Spinal cord (tissue), 10 donors: ENCODE measurements around the gene NFIA. TPM values are rescaled to one million over a fixed set of nuclear protein-coding genes. Genes with fewer than 3 reads are reported as not detected.

Experiments
- DNase-seq, 6 donors: peaks; one replicate each; pipeline versions ENCODE4 v3.0.0 to v3.0.0-alpha.2; 2013 to 2015; ENCODE audit warnings: low spot score in 6 of 6, low read depth in 4 of 6
- H3K27ac ChIP-seq: one replicate; pipeline ENCODE4 v1.5.1; 2013; ENCODE audit warnings: low read depth, low read length, control low read depth
- H3K27me3 ChIP-seq: one replicate; pipeline ENCODE4 v1.6.1; 2013; ENCODE audit warnings: low read length; ENCODE audit not compliant: control insufficient read depth, insufficient read depth
- H3K36me3 ChIP-seq: one replicate; pipeline ENCODE4 v1.6.1; 2013; ENCODE audit warnings: low read length; ENCODE audit not compliant: control insufficient read depth, insufficient read depth
- H3K4me1 ChIP-seq: one replicate; pipeline ENCODE4 v1.6.1; 2013; ENCODE audit warnings: low read length; ENCODE audit not compliant: control insufficient read depth, insufficient read depth
- H3K4me3 ChIP-seq: one replicate; pipeline ENCODE4 v1.5.1; 2013; ENCODE audit warnings: low read depth, low read length, control low read depth
- H3K9me3 ChIP-seq: one replicate; pipeline ENCODE4 v1.6.1; 2013; ENCODE audit warnings: low read length; ENCODE audit not compliant: control insufficient read depth, insufficient read depth
- WGBS: methylation state at CpG from one replicate; pipeline ENCODE4 v1.1.5; 2013; ENCODE audit warnings: missing lambda C conversion rate; ENCODE audit not compliant: insufficient coverage; 5-methylcytosine and 5-hydroxymethylcytosine counted together
- polyA plus RNA-seq, 2 donors: library from polyadenylated mRNA; unstranded; fragments of 120-200 nt; gene quantifications; one replicate each; pipeline ENCODE4 v1.2.1, GENCODE V29; 2013; ENCODE audit not compliant: insufficient read length in 2 of 2
- total RNA-seq, 2 donors: library from RNA; depleted of rRNA in 1 of 2; stranded (reverse); fragments of 120-200 nt in 1 of 2; fragments of >200 nt in 1 of 2; gene quantifications; one replicate each; pipeline versions ENCODE4 v1.2.3 to v1.2.4, GENCODE V29; 2013 to 2014
- donor health status: healthy.

The NFIA gene
- total and polyA plus RNA-seq, 4 donors: 36.1 to 77.2 (median 62.5) TPM

DNA sequence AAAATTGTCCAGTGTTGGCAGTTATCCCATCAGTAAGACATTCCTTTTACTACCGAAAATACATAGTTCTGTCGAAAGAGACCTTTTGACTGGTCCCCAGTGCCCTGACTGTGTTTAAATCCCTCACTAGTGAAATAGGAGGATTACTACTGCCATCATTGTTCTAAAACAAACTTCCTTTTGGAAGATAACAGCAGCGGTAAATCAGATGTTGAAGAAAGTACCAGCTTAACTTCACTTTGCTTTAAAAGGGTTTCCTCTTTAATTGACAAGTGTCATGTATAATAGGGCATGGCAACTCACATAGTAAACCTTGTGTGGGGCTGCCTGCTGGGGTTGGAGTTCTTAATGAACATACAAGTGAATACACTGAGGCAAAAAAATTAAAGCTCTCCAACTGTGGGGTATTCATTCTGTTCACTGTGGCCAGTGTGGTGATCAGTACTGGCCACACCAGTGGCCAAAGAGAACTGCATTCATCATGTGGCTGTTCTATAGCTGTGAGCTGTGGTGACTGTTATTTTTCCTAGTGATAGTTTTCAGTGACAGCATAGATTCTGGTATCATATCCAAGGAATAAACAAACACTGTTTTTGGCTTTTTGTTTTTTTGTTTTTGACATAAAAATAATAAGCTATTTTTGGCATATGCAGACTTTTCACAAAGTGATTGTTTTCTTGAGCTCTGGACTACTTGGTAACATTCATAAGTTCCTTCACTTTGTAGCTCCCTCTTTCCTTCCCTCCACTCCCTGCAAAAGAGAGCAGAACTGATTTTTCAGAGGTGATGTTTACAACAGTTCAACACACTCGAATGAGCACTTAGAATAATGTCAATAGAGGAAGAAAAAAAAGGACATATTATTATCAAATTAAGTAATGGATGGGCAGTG, 74.5 kb downstream of the NFIA start:
- H3K4me3 ChIP-seq: no peak overlapping the region
- DNase-seq: no peak
- peaks cover 23% of the 10 kb centered on the region for H3K4me1 ChIP-seq
- peak overlapping the region; percentile 83 for H3K27ac ChIP-seq
- H3K36me3 ChIP-seq: no peaks in the 10 kb centered on the region
- H3K27me3 ChIP-seq: no peaks in the 10 kb centered on the region
- H3K9me3 ChIP-seq: no peaks in the 10 kb centered on the region
- no CpG with 5 or more reads among the region's 4 CpGs for WGBS

DNA sequence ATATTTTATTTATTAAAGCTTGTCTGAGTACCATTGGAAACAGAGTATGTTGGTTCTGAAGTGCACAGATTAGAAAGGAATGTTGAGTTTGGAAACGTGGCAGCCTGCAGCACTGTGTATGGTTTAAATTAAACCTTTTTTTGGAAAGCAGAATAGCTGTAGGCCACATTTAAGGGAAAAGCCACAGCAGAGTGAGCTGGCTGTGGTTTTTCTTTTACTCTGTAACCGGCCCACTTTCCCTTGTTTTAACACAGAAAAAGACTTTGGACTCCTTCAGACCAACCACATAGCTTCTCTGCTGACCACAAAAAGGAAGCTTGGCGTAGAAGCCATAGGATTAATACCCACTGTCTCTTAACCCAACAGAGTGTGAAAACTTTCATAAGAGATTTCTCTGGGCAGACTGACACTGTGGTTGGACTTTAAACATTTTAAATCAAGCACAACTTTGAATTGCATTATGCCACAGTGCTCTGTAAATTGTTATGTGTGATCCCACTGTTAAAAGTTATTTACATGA, 75.2 kb downstream of the NFIA start:
- no peaks in the 10 kb centered on the region for H3K27me3 ChIP-seq
- peaks cover 18% of the 10 kb centered on the region for H3K4me1 ChIP-seq
- H3K4me3 ChIP-seq: no peak overlapping the region
- 8% methylated on average over 2 of the region's 3 CpGs for WGBS
- H3K27ac ChIP-seq: peak overlapping the region; percentile 83
- DNase-seq: peak in 1 of 6 donors; percentile 61
- H3K9me3 ChIP-seq: no peaks in the 10 kb centered on the region
- no peaks in the 10 kb centered on the region for H3K36me3 ChIP-seq

DNA sequence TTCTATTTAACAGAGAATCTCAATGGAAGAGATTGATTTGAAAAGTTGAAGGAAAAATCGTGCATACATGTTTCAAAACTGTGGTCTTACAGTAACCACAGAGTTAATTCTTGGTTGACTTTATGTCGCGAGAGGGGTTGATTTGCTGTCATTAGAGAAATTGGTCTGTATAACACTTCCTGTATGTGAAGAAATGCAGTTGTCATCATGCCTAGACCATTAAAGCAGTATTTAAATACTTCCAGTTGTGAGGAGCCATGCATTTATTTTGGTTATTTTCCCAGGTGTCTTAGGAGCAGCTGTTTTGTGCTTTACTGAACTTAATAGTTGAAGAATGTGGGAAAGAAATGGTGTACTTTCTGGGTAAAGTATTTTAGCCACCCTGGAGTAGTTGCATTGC, 76.2 kb downstream of the NFIA start:
- no peak for DNase-seq
- H3K4me1 ChIP-seq: peaks cover 18% of the 10 kb centered on the region
- H3K36me3 ChIP-seq: no peaks in the 10 kb centered on the region
- no peaks in the 10 kb centered on the region for H3K27me3 ChIP-seq
- no CpG with 5 or more reads among the region's 3 CpGs for WGBS
- H3K27ac ChIP-seq: peak overlapping the region; percentile 83
- H3K4me3 ChIP-seq: no peak overlapping the region
- H3K9me3 ChIP-seq: no peaks in the 10 kb centered on the region

DNA sequence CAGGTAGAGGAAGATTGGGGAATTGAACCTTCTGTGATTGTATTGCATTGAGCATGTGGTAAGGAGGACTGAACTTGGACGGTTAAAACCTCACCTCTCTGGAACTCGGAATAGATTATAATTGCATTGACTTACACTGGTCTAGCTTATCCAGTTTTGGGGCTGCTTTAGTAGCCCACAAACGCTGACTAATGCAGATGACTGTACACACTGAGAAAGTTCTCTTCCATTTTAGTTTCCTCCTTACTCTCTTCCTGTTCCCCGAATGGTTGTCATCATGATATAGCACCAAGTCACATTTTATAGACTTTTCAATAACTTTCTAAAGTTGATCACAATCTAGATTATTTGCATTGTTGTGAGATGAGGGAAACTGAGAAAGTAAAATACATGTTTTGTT, 78.2 kb downstream of the NFIA start:
- 100% methylated on average over 2 of the region's 4 CpGs for WGBS
- no peak for DNase-seq
- Histone ChIP-seq H3K4me1 (peaks cover 8% of the 10 kb centered on the region), H3K27ac (no peak overlapping the region), H3K36me3 (no peaks in the 10 kb centered on the region), H3K9me3 (no peaks in the 10 kb centered on the region), H3K4me3 (no peak overlapping the region), H3K27me3 (no peaks in the 10 kb centered on the region)

DNA sequence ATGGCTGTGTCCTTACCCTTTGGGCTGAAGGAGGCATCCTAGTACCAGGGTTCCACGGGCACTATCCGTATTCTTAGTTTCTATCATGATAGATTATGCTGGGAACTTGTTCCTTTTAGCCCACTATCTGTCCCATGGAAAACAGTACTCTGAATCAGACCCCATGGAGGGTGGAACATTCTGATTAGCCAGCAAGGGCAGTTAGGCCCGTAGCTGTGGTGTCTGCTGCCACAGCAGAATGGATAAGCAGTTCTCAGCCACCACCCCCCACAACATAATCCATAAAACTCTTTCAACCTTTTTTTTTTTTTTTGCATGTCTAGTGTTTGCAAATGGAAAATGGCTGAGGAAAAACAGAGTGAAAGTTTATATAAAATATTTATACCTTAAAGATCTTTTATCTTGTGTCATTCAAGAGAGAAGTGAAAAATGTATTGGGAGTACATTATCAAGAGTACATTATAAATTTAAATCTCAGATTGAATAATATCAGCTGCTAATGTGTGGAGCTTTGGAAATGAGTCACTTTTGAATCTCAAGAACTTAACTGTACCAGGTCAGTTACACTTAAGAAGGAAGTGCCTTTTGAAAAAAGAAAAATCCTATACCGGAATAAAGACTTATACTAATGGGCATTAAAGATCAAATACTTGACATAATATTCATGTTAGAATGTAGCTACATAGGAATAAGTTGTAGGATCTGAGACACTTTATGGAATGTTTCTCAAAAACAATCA, 80.3 kb downstream of the NFIA start:
- Histone ChIP-seq H3K4me3 (no peak overlapping the region), H3K9me3 (no peaks in the 10 kb centered on the region), H3K27ac (no peak overlapping the region), H3K36me3 (no peaks in the 10 kb centered on the region), H3K27me3 (no peaks in the 10 kb centered on the region), H3K4me1 (peaks cover 3% of the 10 kb centered on the region)
- no CpG with 5 or more reads among the region's 4 CpGs for WGBS
- DNase-seq: peak in 1 of 6 donors; percentile 48

DNA sequence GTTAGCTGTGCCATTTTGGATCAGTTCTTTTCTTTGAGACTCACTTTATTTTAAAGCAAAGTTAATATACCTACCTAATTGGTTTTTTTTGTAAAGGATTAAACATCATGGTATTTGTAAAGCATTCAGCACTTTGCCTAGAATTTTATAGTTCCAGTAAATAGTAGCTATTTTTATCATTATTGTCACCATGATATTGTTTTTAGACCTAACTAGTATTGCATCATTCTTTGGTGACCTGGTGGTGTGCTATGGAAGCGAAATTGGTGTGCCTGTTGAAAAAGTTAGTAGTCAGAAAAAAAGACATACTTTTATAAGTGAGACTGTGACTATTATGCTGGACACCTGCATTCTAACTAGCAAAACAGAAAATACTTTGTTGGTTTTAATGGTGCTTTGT, 81.0 kb downstream of the NFIA start:
- WGBS: no CpG with 5 or more reads among the region's 1 CpG
- H3K27ac ChIP-seq: no peak overlapping the region

DNA sequence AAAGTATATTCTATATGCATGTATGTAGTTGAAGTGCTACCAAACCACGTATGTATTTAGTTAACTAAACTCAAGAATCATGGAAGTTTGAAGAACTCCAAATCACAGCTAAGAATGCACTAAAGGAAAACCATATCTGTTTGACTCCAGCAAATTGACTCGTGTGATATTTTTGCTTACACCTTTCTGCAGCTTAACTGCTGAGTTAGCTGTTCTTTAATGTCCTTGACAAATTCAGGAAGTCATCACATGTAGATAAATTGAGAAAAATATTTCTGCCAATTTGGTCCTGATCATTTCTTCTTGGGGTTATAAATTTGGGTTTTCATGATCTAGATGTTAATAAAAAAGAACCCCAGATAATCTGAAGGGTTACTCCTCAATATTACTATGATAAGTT, 83.0 kb downstream of the NFIA start:
- H3K4me3 ChIP-seq: no peak overlapping the region
- H3K4me1 ChIP-seq: no peaks in the 10 kb centered on the region
- no peaks in the 10 kb centered on the region for H3K36me3 ChIP-seq
- no peak overlapping the region for H3K27ac ChIP-seq
- no peaks in the 10 kb centered on the region for H3K27me3 ChIP-seq
- 88% methylated on average over 1 of the region's 2 CpGs for WGBS
- H3K9me3 ChIP-seq: no peaks in the 10 kb centered on the region
- no peak for DNase-seq

More for the DNA sequence above, 81.0 kb downstream of the NFIA start:
- H3K4me1 ChIP-seq: peaks cover 3% of the 10 kb centered on the region
- no peaks in the 10 kb centered on the region for H3K9me3 ChIP-seq
- H3K36me3 ChIP-seq: no peaks in the 10 kb centered on the region
- H3K4me3 ChIP-seq: no peak overlapping the region
- H3K27me3 ChIP-seq: no peaks in the 10 kb centered on the region
- no peak for DNase-seq

DNA sequence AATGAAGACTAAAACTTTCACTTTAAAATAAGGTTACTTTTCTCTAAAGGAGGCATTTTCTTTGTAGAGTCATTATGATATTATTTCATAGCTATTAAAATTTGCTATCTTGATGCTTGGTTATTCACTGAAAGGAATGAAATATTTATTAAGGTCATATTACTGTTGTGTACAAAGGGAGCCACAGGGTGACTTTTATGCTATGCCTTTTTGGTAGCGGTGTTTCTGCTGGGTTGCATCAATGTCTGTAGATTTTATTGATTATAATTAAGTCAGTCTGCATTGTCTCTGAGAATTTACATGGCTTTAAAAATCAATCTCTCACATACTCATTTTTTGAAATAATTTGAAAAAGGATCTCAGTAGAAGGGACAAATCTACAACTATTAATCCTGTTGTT, 84.9 kb downstream of the NFIA start:
- H3K9me3 ChIP-seq: no peaks in the 10 kb centered on the region
- no peaks in the 10 kb centered on the region for H3K27me3 ChIP-seq
- no peak for DNase-seq
- no peaks in the 10 kb centered on the region for H3K4me1 ChIP-seq
- H3K36me3 ChIP-seq: no peaks in the 10 kb centered on the region
- no peak overlapping the region for H3K4me3 ChIP-seq
- no CpG with 5 or more reads among the region's 1 CpG for WGBS
- H3K27ac ChIP-seq: no peak overlapping the region

DNA sequence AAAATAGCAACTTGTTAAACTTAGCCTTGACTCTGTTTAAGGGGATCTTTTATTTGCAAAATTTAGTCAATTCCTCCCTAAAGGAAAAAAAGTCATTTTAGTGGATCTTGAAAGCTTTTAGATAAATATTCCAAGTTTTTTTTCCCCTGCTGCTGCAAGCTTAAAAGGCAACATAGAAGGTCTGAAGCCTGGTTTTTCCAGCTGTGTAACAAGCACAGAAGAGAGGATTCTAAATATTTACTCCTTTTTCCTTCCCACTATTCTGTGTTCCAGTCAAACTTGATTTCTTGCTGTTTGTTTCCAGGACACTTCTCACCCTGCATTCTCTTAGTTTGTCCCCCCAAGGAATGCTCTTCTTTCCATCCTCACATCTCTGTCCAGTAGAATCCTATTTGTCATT, 86.7 kb downstream of the NFIA start:
- no peaks in the 10 kb centered on the region for H3K27me3 ChIP-seq
- H3K4me3 ChIP-seq: no peak overlapping the region
- H3K4me1 ChIP-seq: peaks cover 8% of the 10 kb centered on the region
- peak in 1 of 6 donors; percentile 62 for DNase-seq
- H3K27ac ChIP-seq: no peak overlapping the region
- no peaks in the 10 kb centered on the region for H3K9me3 ChIP-seq
- H3K36me3 ChIP-seq: no peaks in the 10 kb centered on the region
